H1 (cell line): ENCODE results near the gene DNAJC6.

Source experiments
- ATF2 ChIP-seq: IDR thresholded peaks from 2 replicates; pipeline ENCODE4 v1.6.1; 2012; ENCODE audit warnings: low read length, inconsistent platforms
- ATF3 ChIP-seq: IDR thresholded peaks from 2 replicates; pipeline ENCODE4 v1.6.1; 2011; ENCODE audit warnings: low read depth, mild to moderate bottlenecking, low read length; ENCODE audit not compliant: insufficient read depth
- BACH1 ChIP-seq: IDR thresholded peaks from 2 replicates; pipeline ENCODE4 v1.6.1; 2012; ENCODE audit warnings: low read length, improper control_type of control experiment
- CBX5 ChIP-seq: fragments of 300-800, 300-1000 bp; sonication (generic); IDR thresholded peaks from 2 replicates; pipeline ENCODE4 v1.7.1; 2016; ENCODE audit warnings: antibody characterized with exemption, low read length, low read depth
- CTCF ChIP-seq, 3 experiments: IDR thresholded peaks; 1 replicate in 2 of 3; 2 replicates in 1 of 3; pipeline versions ENCODE4 v1.5.1 to v1.6.1; 2011; ENCODE audit warnings: low read length in 3 of 3, mild to moderate bottlenecking in 3 of 3, inconsistent platforms in 2 of 3, low read depth in 1 of 3, moderate library complexity in 1 of 3; ENCODE audit not compliant: insufficient read depth in 1 of 3; ENCODE audit errors: control extremely low read depth in 1 of 3
- EP300 ChIP-seq, 2 experiments: IDR thresholded peaks; 1 replicate in 1 of 2; 2 replicates in 1 of 2; pipeline ENCODE4 v1.6.1; 2011 to 2012; ENCODE audit warnings: low read depth in 2 of 2, low read length in 2 of 2, mild to moderate bottlenecking in 2 of 2, borderline replicate concordance in 1 of 2, inconsistent platforms in 1 of 2, moderate library complexity in 1 of 2
- EZH2 ChIP-seq: fragments of 200-600 bp; sonication (generic); IDR thresholded peaks from 2 replicates; pipeline ENCODE4 v1.7.1; 2012; ENCODE audit warnings: low read depth, mild to moderate bottlenecking, moderate library complexity, low read length, inconsistent platforms; ENCODE audit not compliant: severe bottlenecking
- MAX ChIP-seq: IDR thresholded peaks from 2 replicates; pipeline ENCODE4 v1.6.1; 2012; ENCODE audit warnings: inconsistent platforms
- NRF1 ChIP-seq: IDR thresholded peaks from 2 replicates; pipeline ENCODE4 v1.6.1; 2011; ENCODE audit warnings: mild to moderate bottlenecking, low read depth, low read length, improper control_type of control experiment
- POLR2A ChIP-seq, 2 experiments: IDR thresholded peaks; 1 replicate in 1 of 2; 2 replicates in 1 of 2; pipeline ENCODE4 v1.6.1; 2011; ENCODE audit warnings: low read depth in 2 of 2, low read length in 2 of 2, mild to moderate bottlenecking in 2 of 2; ENCODE audit errors: control extremely low read depth in 1 of 2
- RAD21 ChIP-seq, 2 experiments: IDR thresholded peaks in 1 of 2; conservative IDR thresholded peaks in 1 of 2; 2 replicates each; pipeline ENCODE4 v1.6.1; 2011; ENCODE audit warnings: low read depth in 2 of 2, low read length in 2 of 2, improper control_type of control experiment in 1 of 2, inconsistent platforms in 1 of 2, mild to moderate bottlenecking in 1 of 2, moderate library complexity in 1 of 2
- SIN3A ChIP-seq, 2 experiments: IDR thresholded peaks in 1 of 2; conservative IDR thresholded peaks in 1 of 2; 2 replicates each; pipeline ENCODE4 v1.6.1; 2011 to 2012; ENCODE audit warnings: low read length in 2 of 2, improper control_type of control experiment in 1 of 2, low read depth in 1 of 2, mild to moderate bottlenecking in 1 of 2
- TAF1 ChIP-seq: IDR thresholded peaks from 2 replicates; pipeline ENCODE4 v1.6.1; 2011; ENCODE audit warnings: mild to moderate bottlenecking, low read depth, low read length

DNA sequence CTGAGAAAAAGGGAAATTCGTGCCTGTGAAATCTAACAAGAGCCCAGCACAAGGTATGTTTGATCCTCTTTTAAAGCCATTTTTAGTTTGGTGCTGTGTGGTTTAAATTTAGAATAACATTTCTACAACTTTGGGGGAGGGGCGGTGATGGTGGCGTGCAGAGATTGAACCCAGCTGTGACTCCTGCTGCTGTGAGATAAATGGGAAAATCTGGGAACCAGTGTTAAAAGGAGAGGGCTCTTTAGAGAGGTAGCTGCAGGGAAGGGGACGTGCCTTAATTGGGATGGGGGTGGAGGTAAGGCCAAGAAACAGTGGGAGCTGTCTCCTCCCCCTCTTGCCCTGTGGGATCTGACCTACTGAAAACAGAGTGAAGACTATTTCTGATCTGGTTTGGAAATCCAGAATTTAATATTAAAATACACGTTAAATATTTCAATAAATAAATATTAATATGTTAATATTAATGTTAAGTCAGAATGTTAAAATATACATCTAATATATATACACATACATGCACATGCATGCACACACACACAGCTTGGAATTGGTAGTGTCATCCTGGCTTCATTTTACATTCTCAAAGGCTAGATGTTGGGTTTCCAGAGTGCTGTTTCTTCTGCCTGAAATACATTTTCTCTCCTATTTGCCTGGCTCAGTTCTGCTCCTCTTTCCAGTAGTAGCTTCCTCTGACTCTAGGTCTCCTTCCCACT, 30.1 kb upstream of the DNAJC6 start:
- TF ChIP-seq EP300 (IDR thresholded peaks at IDR 0.05; ENCODE audit: borderline replicate concordance in 1 of 2, low read depth in 2 of 2, low read length in 2 of 2), result no peak
- no peak for TF ChIP-seq ATF3
- no peak for TF ChIP-seq MAX
- no peak for TF ChIP-seq CTCF (IDR thresholded peaks at IDR 0.05; ENCODE audit: control extremely low read depth in 1 of 3, insufficient read depth in 1 of 3, low read depth in 1 of 3, low read length in 3 of 3)
- TF ChIP-seq POLR2A (IDR thresholded peaks at IDR 0.05; ENCODE audit: control extremely low read depth in 1 of 2, low read depth in 2 of 2, low read length in 2 of 2), result no peak
- TF ChIP-seq EZH2, result no peak
- 0 out of 2 replicates have a peak, but pooled peaks have one; percentile 43 for TF ChIP-seq ATF2
- no peak; a peak in 1 of 4 replicates for TF ChIP-seq SIN3A (conservative IDR thresholded peaks at IDR 0.05 in 1 of 2, IDR thresholded peaks at IDR 0.05 in 1 of 2; ENCODE audit: low read depth in 1 of 2, low read length in 2 of 2)
- TF ChIP-seq CBX5, result no peak
- no peak for TF ChIP-seq BACH1
- TF ChIP-seq NRF1, result no peak
- no peak for TF ChIP-seq TAF1
- no peak for TF ChIP-seq RAD21 (IDR thresholded peaks at IDR 0.05 in 1 of 2, conservative IDR thresholded peaks at IDR 0.05 in 1 of 2; ENCODE audit: low read depth in 2 of 2, low read length in 2 of 2)
